Suprapubic skin (tissue), 3 donors: ENCODE data around the gene SNX14.

Experiments used
- CTCF ChIP-seq, 2 donors: fragments of 200-600 bp in 1 of 2; fragments of 450-650 bp in 1 of 2; sonication (generic) in 1 of 2; IDR thresholded peaks; one replicate each; pipeline ENCODE4 v1.5.1; 2016 to 2019; ENCODE audit warnings: antibody characterized with exemption in 2 of 2, mild to moderate bottlenecking in 1 of 2, moderate library complexity in 1 of 2
- EP300 ChIP-seq: sonication (generic); formaldehyde crosslinking; IDR thresholded peaks from one replicate; pipeline ENCODE4 v1.6.1; 2017; ENCODE audit warnings: antibody characterized with exemption
- POLR2A ChIP-seq, 2 donors: fragments of 450-650 bp; IDR thresholded peaks; one replicate each; pipeline ENCODE4 v1.6.1; 2017; ENCODE audit warnings: antibody characterized with exemption in 2 of 2, mild to moderate bottlenecking in 2 of 2, moderate library complexity in 2 of 2

GRCh38 chr6:85458782-85459181 is 134.9 kb downstream of the SNX14 start:
- TF ChIP-seq CTCF (IDR thresholded peaks at IDR 0.05) (no peak), POLR2A (IDR thresholded peaks at IDR 0.05) (no peak), EP300 (no peak)
